ENCODE measurements around the gene EPS8L1.

DNA sequence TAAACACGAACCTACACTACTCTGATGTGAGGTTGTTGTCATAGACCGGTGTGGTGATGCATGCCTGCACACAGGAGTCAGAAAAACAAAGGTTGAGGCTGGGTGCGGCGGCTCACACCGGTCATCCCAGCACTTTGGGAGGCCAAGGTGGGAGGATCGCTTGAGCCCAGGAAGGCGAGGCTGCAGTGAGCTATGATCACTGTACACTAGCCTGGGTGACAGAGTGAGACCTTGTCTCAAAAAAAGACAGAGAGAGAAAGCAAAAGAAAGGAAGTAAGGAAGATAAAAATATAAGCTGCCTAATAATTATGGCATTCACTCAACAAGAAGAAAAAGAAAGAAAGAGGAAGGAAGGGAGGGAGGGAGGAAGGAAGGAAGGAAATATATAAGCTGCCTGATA, 46.9 kb upstream of the EPS8L1 start:
- TF ChIP-seq, protein P1, sequence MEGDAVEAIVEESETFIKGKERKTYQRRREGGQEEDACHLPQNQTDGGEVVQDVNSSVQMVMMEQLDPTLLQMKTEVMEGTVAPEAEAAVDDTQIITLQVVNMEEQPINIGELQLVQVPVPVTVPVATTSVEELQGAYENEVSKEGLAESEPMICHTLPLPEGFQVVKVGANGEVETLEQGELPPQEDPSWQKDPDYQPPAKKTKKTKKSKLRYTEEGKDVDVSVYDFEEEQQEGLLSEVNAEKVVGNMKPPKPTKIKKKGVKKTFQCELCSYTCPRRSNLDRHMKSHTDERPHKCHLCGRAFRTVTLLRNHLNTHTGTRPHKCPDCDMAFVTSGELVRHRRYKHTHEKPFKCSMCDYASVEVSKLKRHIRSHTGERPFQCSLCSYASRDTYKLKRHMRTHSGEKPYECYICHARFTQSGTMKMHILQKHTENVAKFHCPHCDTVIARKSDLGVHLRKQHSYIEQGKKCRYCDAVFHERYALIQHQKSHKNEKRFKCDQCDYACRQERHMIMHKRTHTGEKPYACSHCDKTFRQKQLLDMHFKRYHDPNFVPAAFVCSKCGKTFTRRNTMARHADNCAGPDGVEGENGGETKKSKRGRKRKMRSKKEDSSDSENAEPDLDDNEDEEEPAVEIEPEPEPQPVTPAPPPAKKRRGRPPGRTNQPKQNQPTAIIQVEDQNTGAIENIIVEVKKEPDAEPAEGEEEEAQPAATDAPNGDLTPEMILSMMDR (IDR thresholded peaks at IDR 0.05): no peak
- TF ChIP-seq POLR2A (IDR thresholded peaks at IDR 0.05): no peak
